Hepatocyte (in vitro differentiated cells): ENCODE data around the gene OPCML.

Source experiments
- CTCF ChIP-seq: fragments of 200-600 bp; sonication (generic); IDR thresholded peaks from 2 replicates; pipeline ENCODE4 v1.5.1; 2016; ENCODE audit warnings: antibody characterized with exemption, mild to moderate bottlenecking; ENCODE audit not compliant: poor library complexity
- EZH2 ChIP-seq: fragments of 200-600 bp; sonication (generic); IDR thresholded peaks from 2 replicates; pipeline ENCODE4 v1.6.1; 2016; ENCODE audit warnings: antibody characterized with exemption, mild to moderate bottlenecking, borderline replicate concordance
- EZH2phosphoT487 ChIP-seq: fragments of 200-600 bp; sonication (generic); IDR thresholded peaks from one replicate; pipeline ENCODE4 v1.6.1; 2018; ENCODE audit warnings: antibody characterized with exemption, mild to moderate bottlenecking, low read depth, moderate library complexity; ENCODE audit not compliant: unreplicated experiment, severe bottlenecking

GRCh38 chr11:132742929-132743328 lies 789.4 kb downstream of the OPCML start:
- TF ChIP-seq CTCF (no peak), EZH2 (no peak), EZH2phosphoT487 (no peak)
